ENCODE data around the gene BLMH. TPM values are rescaled to one million over a fixed set of nuclear protein-coding genes. Genes with fewer than 3 reads are reported as not detected.

Gene BLMH
- total and polyA plus RNA-seq, 9 of the 15 experiments (the other 6 are each of a cell fraction or from before 2014, with no cell fraction given) = 26.0 to 118 (median 67.3) TPM

DNA sequence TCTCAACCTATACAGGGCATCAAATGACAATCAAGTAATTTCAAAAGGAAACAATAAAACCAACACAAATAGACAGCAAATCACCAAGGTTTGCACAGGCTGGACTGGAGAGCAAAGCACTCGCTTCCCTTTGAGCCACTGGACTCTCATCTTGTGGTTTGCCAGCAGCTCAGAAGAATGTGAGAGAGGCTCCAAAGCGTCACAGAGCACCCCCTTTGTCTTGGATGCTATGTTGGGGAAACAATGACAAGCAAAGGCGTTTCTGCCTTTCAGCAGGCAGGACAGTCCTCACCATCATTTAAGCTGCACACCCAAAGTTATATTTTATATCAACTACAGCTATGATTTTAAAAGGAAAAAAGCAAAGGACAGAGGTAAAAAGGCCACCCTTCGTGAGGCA, 69.5 kb downstream of the BLMH start (continued):
- TF ChIP-seq, protein P1, sequence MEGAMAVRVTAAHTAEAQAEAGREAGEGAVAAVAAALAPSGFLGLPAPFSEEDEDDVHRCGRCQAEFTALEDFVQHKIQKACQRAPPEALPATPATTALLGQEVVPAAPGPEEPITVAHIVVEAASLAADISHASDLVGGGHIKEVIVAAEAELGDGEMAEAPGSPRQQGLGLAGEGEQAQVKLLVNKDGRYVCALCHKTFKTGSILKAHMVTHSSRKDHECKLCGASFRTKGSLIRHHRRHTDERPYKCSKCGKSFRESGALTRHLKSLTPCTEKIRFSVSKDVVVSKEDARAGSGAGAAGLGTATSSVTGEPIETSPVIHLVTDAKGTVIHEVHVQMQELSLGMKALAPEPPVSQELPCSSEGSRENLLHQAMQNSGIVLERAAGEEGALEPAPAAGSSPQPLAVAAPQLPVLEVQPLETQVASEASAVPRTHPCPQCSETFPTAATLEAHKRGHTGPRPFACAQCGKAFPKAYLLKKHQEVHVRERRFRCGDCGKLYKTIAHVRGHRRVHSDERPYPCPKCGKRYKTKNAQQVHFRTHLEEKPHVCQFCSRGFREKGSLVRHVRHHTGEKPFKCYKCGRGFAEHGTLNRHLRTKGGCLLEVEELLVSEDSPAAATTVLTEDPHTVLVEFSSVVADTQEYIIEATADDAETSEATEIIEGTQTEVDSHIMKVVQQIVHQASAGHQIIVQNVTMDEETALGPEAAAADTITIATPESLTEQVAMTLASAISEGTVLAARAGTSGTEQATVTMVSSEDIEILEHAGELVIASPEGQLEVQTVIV (CRISPR knock-in tag; IDR thresholded peaks at IDR 0.05; ENCODE audit: borderline replicate concordance) = no peak
- TF ChIP-seq, protein P2, sequence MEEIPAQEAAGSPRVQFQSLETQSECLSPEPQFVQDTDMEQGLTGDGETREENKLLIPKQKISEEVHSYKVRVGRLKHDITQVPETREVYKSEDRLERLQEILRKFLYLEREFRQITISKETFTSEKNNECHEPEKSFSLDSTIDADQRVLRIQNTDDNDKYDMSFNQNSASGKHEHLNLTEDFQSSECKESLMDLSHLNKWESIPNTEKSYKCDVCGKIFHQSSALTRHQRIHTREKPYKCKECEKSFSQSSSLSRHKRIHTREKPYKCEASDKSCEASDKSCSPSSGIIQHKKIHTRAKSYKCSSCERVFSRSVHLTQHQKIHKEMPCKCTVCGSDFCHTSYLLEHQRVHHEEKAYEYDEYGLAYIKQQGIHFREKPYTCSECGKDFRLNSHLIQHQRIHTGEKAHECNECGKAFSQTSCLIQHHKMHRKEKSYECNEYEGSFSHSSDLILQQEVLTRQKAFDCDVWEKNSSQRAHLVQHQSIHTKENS (CRISPR knock-in tag; IDR thresholded peaks at IDR 0.05) = no peak
- TF ChIP-seq MBD2 (IDR thresholded peaks at IDR 0.05; ENCODE audit: borderline replicate concordance, low read depth) = no peak
- TF ChIP-seq PHF21A (IDR thresholded peaks at IDR 0.05; ENCODE audit: borderline replicate concordance, low read depth) = no peak
- TF ChIP-seq BRD9 (IDR thresholded peaks at IDR 0.05; ENCODE audit: low read depth, partially characterized antibody) = no peak
- TF ChIP-seq, protein P3, sequence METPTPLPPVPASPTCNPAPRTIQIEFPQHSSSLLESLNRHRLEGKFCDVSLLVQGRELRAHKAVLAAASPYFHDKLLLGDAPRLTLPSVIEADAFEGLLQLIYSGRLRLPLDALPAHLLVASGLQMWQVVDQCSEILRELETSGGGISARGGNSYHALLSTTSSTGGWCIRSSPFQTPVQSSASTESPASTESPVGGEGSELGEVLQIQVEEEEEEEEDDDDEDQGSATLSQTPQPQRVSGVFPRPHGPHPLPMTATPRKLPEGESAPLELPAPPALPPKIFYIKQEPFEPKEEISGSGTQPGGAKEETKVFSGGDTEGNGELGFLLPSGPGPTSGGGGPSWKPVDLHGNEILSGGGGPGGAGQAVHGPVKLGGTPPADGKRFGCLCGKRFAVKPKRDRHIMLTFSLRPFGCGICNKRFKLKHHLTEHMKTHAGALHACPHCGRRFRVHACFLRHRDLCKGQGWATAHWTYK (CRISPR knock-in tag; IDR thresholded peaks at IDR 0.05) = no peak

Measured in K562 (cell line).